Measurements from ENCODE around the gene SCAF4. TPM values are rescaled to one million over a fixed set of nuclear protein-coding genes. Genes with fewer than 3 reads are reported as not detected.
"Not testable (repeated sequence)": the region's sequence is repeated elsewhere in the genome, so short reads cannot be mapped to it uniquely, and the experiment has no call there.

The SCAF4 gene
- total RNA-seq, 1 donor from 2014 or later, result 31.9 TPM

DNA sequence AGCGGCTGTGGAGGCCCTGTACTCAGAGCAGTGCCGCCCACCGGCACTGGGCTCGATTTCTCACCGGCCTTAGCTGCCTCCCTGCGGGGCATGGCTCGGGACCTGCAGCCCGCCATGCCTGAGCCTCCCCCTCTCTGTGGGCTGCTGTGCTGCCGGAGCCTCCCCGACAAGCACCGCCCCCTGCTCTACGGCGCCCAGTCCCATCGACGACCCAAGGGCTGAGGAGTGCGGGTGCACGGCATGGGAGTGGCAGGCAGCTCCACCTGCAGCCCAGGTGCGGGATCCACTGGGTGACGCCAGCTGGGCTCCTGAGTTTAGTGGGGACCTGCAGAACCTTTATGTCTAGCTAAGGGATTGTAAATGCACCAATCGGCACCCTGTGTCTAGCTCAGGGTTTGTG is 77.6 kb downstream of the SCAF4 start:
- Mint-ChIP-seq H3K9me3 (no peaks in the 10 kb centered on the region), H3K27ac (no peak overlapping the region), H3K4me1 (peaks cover 11% of the 10 kb centered on the region), H3K27me3 (ENCODE audit: insufficient read depth, low read depth) (peaks cover 5% of the 10 kb centered on the region), H3K4me3 (no peak overlapping the region), H3K36me3 (no peaks in the 10 kb centered on the region)
- Histone ChIP-seq H3K79me2 (ENCODE audit: low read depth) (no peaks in the 10 kb centered on the region), H3K9me3 (ENCODE audit: low read depth) (no peaks in the 10 kb centered on the region), H3K36me3 (no peaks in the 10 kb centered on the region), H3K27ac (no peak overlapping the region), H2AFZ (replicated peaks) (no peak overlapping the region), H3K27me3 (no peaks in the 10 kb centered on the region), H3K4me3 (no peak overlapping the region), H3F3A (ENCODE audit: low read depth) (peaks cover 3% of the 10 kb centered on the region), H3K4me1 (no peaks in the 10 kb centered on the region), H4K20me1 (ENCODE audit: low read depth) (no peaks in the 10 kb centered on the region), H3K4me2 (no peak overlapping the region), H3K9ac (no peak overlapping the region)
- no peak for DNase-seq (ENCODE audit: low spot score)
- no peak for TF ChIP-seq EZH2 (IDR thresholded peaks at IDR 0.05)
- no peak for TF ChIP-seq CTCF (IDR thresholded peaks at IDR 0.05)
- TF ChIP-seq EZH2phosphoT487 (IDR thresholded peaks at IDR 0.05), result no peak

DNA sequence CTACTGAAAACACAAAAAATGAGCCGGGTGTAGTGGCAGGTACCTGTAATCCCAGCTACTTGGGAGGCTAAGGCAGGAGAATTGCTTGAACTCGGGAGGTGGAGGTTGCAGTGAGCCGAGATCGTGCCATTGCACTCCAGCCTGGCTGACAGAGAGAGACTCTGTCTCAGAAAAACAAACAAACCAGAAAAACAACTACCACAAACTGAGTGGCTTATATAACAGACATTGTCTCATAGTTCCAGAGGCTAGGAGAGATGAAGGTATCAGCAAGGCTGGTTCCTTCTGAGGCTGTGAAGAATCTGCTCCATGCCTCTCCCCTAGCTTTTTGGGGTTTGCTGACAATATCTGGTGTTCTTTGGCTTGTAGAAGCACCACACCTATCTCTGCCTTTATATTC is 80.4 kb downstream of the SCAF4 start:
- DNase-seq (ENCODE audit: low spot score), result not testable (repeated sequence)

GRCh38 chr21:31650930-31651329 is 81.0 kb downstream of the SCAF4 start:
- no peak for DNase-seq (ENCODE audit: low spot score)
- H3K27ac ChIP-seq, result no peak overlapping the region
- H4K20me1 ChIP-seq (ENCODE audit: low read depth), result no peaks in the 10 kb centered on the region
- no peaks in the 10 kb centered on the region for H3K27me3 ChIP-seq
- no peaks in the 10 kb centered on the region for H3K36me3 Mint-ChIP-seq
- peaks cover 3% of the 10 kb centered on the region for H3K27me3 Mint-ChIP-seq (ENCODE audit: insufficient read depth, low read depth)
- peaks cover 10% of the 10 kb centered on the region for H3K4me1 Mint-ChIP-seq
- H2AFZ ChIP-seq (replicated peaks), result no peak overlapping the region
- peaks cover 3% of the 10 kb centered on the region for H3F3A ChIP-seq (ENCODE audit: low read depth)
- H3K4me2 ChIP-seq, result no peak overlapping the region
- no peak overlapping the region for H3K27ac Mint-ChIP-seq
- H3K4me3 Mint-ChIP-seq, result no peak overlapping the region
- no peaks in the 10 kb centered on the region for H3K79me2 ChIP-seq (ENCODE audit: low read depth)
- TF ChIP-seq EZH2 (IDR thresholded peaks at IDR 0.05) (no peak), CTCF (IDR thresholded peaks at IDR 0.05) (no peak), EZH2phosphoT487 (IDR thresholded peaks at IDR 0.05) (no peak)
- H3K9me3 ChIP-seq (ENCODE audit: low read depth), result no peaks in the 10 kb centered on the region
- no peaks in the 10 kb centered on the region for H3K36me3 ChIP-seq
- H3K4me1 ChIP-seq, result no peaks in the 10 kb centered on the region
- H3K9me3 Mint-ChIP-seq, result peaks cover 5% of the 10 kb centered on the region
- H3K9ac ChIP-seq, result no peak overlapping the region
- no peak overlapping the region for H3K4me3 ChIP-seq

More for the DNA sequence above, 80.4 kb downstream of the SCAF4 start:
- not testable (repeated sequence) for H3K4me3 Mint-ChIP-seq; H3K4me1 ChIP-seq; H3K4me1 Mint-ChIP-seq; H3K9me3 ChIP-seq (ENCODE audit: low read depth); H3K27ac Mint-ChIP-seq; H4K20me1 ChIP-seq (ENCODE audit: low read depth); H3K27me3 ChIP-seq; H3K36me3 ChIP-seq; H3F3A ChIP-seq (ENCODE audit: low read depth); H3K36me3 Mint-ChIP-seq; H3K4me3 ChIP-seq; H3K79me2 ChIP-seq (ENCODE audit: low read depth); H3K9ac ChIP-seq; H3K4me2 ChIP-seq; H3K9me3 Mint-ChIP-seq; H3K27me3 Mint-ChIP-seq (ENCODE audit: insufficient read depth, low read depth); H2AFZ ChIP-seq (replicated peaks); H3K27ac ChIP-seq

GRCh38 chr21:31647650-31648049 is 84.3 kb downstream of the SCAF4 start:
- Histone ChIP-seq H3K4me1 (no peaks in the 10 kb centered on the region), H3K9ac (no peak overlapping the region), H3K79me2 (ENCODE audit: low read depth) (no peaks in the 10 kb centered on the region), H3K27me3 (no peaks in the 10 kb centered on the region), H3K27ac (no peak overlapping the region), H3K9me3 (ENCODE audit: low read depth) (no peaks in the 10 kb centered on the region), H3K4me3 (no peak overlapping the region), H3F3A (ENCODE audit: low read depth) (peaks cover 3% of the 10 kb centered on the region), H4K20me1 (ENCODE audit: low read depth) (no peaks in the 10 kb centered on the region), H3K4me2 (no peak overlapping the region), H3K36me3 (no peaks in the 10 kb centered on the region), H2AFZ (replicated peaks) (no peak overlapping the region)
- Mint-ChIP-seq H3K4me1 (peaks cover 5% of the 10 kb centered on the region), H3K27me3 (ENCODE audit: insufficient read depth, low read depth) (peaks cover 2% of the 10 kb centered on the region), H3K4me3 (no peak overlapping the region), H3K9me3 (peaks cover 6% of the 10 kb centered on the region), H3K36me3 (no peaks in the 10 kb centered on the region), H3K27ac (no peak overlapping the region)
- TF ChIP-seq EZH2 (IDR thresholded peaks at IDR 0.05) (no peak), EZH2phosphoT487 (IDR thresholded peaks at IDR 0.05) (no peak), CTCF (IDR thresholded peaks at IDR 0.05) (no peak)
- DNase-seq (ENCODE audit: low spot score), result no peak
